ENCODE measurements around the gene DLK1.

The DLK1 gene

GRCh38 chr14:100726550-100727085 is at the start of gene DLK1:
DLK1 (plus strand) TSS chr14:100726892; CDS start chr14:100727069, 177 bp downstream.
- no peak for DNase-seq (ENCODE audit: low spot score)

DNA sequence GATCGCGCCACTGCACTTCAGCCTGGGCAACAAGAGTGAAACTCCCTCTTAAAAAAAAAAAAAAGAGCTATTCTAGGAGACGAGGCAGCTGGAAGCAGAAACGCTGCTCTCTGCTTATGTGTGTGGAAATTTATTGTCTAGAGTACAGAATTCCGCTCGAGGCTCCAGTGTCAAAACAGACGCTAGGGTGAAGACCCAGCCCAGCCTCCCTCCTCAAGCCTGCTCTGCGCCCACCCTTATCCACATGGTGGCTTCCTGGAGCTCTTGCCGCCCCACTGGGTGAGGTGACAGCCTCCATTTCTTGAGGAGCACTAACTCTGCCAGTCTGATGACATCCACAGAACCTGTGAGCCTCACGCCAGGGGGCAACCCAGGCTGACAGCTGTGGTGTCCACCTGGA is 49.5 kb upstream of the DLK1 start:
- DNase-seq (ENCODE audit: low spot score) = no peak

- peak; percentile 58 for DNase-seq (ENCODE audit: low spot score)
These were observed 48.9 kb upstream of the DLK1 start for GRCh38 chr14:100677554-100678468.

DNA sequence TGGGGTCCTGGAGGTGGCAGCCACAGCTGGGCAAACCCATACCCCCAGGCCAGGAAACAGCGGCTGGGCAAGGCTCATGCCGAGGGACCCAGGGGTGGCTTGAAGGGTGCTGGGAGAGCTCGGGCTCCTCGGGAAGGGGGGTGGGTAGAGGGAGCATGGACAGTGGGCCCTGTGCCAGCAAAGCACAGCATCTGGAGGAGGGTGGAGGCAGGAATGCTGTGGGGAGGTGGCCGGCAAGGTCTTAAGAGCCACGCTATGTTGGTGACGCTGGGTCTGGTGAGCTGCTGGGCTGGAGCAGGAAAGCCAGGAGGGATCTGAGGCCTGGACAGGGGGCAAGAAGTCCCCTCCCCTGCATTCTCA is 48.2 kb upstream of the DLK1 start:
- no peak for DNase-seq (ENCODE audit: low spot score)

GRCh38 chr14:100679153-100679552 is 47.5 kb upstream of the DLK1 start:
- DNase-seq (ENCODE audit: low spot score) = no peak

- no peak for DNase-seq (ENCODE audit: low spot score)
These were observed 46.8 kb upstream of the DLK1 start for GRCh38 chr14:100679707-100680438.

- no peak for DNase-seq (ENCODE audit: low spot score)
These were observed 46.1 kb upstream of the DLK1 start for GRCh38 chr14:100680439-100681051.

DNA sequence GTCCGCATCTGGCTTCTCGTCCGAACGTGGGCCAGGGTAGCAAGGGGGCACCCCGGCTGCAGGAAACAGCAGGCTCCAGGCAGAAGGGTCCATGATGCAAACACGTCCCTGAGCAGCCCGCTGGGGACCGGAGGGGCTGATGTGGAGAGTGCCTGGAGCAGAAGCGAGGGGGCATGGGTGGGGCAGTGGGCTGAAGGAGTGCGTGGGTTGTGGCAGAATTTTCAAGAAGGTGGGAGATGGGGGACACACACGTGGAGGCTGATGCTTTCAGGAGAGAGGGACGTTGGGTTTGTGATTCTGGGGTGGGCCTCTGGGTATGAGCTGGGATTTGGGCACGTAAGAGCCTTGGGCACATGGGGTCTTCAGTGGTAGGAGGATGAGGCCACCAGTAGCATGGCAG is 45.6 kb upstream of the DLK1 start:
- no peak for DNase-seq (ENCODE audit: low spot score)

DNA sequence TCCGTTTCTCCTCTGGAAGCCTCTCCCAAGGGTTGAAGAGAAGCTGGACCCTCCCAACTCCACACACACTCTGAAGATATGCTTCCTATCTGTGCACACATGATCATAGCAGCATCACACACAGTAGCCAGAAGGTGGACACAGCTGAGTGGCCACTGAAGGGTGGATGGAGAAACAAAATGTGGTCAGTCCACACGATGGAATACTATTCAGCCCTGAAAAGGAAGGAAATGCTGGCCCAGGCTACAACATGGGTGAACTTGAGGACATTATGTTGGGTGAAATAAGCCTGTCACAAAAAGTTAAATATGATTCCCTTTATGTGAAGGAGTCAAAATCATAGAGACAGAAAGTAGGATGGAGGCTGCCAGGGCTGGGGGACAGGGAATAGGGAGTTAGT is 43.9 kb upstream of the DLK1 start:
- DNase-seq (ENCODE audit: low spot score) = no peak

DNA sequence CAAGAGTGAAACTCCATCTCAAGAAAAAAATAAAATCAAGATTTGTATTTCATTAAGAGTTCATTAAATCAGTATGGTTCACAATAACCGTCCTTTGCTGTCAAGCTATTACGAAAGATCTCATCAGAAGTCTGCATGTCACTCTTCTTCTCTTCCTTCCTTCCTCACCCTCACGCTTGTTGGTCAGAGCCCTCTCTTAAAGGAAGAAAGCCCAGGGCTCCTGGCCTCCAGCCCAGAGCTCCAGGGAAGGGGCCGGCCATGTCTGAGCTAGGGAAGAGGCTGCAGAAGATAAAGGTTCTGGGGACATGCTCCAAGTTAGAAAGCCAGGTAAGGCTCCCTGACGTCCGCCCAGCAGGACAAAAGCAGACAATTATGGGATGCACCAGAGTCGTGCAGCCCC is 43.1 kb upstream of the DLK1 start:
- no peak for DNase-seq (ENCODE audit: low spot score)

DNA sequence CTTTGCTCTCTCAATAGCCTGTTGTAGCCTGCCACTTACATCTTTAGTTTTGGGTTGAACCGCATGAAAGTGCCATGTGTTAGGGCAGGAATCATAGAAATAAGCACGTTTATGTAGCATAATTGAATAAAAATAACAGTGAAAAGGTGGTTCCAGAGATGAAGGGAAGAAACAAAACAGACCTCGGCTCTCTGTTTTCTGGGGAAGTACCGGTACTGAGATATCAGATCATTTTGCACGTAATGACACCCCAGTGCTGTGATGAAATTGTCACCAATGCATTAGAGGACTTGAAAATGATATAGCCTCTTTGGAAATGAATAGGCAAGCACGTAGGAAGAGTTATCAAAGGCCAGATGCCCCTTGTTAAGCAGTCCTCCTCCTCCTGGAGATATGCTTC is 42.5 kb upstream of the DLK1 start:
- no peak for DNase-seq (ENCODE audit: low spot score)

DNA sequence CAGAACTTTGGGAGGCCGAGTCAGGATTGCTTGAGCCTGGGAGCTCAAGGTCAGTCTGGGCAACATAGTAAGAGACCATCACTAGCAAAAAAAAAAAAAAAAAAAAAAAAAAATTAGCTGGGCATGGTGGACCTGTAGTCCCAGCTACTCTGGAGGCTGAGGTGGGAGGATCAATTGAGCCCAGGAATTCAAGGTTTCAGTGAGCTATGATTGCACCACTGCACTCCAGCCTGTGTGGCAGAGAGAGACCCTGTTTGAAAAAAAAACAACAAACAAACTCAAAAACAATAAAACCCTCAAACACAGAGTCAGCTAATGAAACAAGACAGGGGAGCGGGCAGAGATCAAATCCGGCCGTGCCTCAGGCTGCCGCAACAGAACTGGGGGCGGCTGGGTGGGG is 41.7 kb upstream of the DLK1 start:
- no peak for DNase-seq (ENCODE audit: low spot score)

- DNase-seq (ENCODE audit: low spot score) = no peak
These were observed 39.8 kb upstream of the DLK1 start for GRCh38 chr14:100686858-100687257.

DNA sequence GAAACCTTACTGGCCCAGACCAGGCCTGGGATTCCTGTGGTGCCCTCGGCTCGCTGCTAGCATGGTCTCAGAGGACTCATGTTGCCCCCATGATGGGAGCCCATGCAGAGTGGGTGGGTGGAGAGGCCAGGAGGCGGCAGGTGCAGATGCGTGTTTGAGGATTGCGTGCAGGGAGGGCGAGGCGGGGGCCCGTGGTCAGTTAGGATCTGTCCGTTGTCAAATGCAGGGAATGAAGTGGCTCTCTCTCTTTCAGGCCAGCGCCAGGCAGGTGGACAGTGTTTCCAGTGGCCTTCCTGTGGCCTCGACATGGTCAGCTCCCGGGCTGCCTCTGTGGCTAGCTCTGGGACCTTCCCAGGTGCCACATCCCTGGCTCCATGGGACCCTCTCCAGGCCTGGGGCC is 39.3 kb upstream of the DLK1 start:
- DNase-seq (ENCODE audit: low spot score) = no peak

DNA sequence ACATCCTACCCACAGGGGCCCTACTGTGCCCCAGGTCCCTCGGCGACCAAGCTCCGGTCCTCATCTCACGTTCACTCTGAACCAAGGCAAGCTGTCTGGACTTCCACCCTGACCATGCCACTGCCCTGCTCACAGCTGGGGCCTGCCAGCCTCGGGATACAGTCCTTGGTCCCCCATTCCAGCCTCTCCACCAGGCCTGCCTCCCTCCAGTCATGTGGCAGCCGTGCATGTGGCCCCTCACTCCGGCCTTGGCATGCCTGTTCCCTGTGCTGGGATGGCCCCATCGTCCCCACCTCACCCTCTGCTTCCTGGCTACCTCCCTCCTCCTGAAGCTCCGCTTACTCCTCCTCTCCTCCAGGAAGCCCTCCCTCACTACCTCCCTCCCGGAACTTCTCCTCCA is 38.6 kb upstream of the DLK1 start:
- no peak for DNase-seq (ENCODE audit: low spot score)

DNA sequence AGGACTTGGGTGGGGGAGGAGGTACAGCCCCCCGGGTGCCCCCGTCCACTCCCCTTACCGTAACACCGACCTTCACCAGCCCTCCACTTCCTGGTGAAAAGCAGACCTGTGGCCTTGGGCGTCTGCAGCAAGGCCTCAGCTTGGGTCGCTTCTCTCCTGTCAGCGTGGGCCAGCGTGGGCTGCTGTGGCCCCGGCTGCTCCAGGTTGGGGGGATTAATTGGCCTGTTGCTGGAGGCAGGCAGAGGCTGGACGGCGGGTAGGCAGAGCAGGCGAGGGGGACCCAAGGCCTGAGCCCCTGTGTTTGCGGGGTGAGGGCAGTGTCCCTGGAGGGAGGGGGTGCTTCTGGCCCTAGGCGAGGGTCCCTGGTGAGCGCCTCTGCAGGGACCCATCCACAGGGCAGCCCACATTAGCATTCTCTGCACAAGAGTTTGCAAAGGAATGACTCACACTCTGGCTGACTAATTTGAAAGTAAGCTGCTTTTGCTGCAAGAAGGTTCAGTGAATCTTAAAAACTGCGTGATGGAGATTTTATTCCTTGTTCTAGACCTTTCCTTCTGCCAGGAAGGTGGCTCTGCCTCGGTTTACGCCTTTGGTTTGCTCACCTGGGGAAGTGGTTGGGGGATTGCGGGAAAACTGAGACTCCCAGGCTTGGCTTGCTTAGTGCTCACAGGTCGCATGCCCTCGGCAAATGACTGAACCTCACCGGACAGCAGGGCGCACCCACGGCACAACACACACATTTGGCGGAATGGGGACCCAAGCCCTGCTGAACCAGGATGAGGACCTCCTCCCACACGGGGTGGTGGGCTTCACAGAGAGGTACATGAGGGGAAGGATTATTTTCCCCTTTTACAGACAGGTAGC is 37.9 kb upstream of the DLK1 start:
- DNase-seq (ENCODE audit: low spot score) = no peak

- DNase-seq (ENCODE audit: low spot score) = no peak
These were observed 36.0 kb upstream of the DLK1 start for GRCh38 chr14:100690672-100691071.

GRCh38 chr14:100691395-100692056 is 35.2 kb upstream of the DLK1 start:
- no peak for DNase-seq (ENCODE audit: low spot score)

DNA sequence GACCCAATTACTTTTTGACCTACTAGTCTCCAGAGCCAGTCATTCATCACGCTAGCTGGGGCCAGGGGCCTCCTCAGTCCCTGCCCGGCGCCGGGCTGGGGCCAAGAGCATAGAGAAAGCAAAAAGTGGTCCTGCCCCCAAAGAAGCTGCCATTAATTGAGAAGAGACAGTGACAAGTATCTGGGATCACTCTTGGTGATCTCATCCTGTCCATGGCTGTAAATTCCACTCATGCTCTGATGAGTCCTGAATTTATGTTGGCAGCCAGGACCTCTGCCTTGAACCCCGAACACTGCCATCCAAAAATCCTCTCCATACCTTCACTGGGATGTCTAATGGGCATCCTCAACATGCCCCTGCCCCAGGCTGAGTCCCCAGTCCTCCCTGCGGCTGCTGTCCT is 34.4 kb upstream of the DLK1 start:
- no peak for DNase-seq (ENCODE audit: low spot score)

GRCh38 chr14:100692859-100693558 is 33.7 kb upstream of the DLK1 start:
- DNase-seq (ENCODE audit: low spot score) = no peak

Data from hematopoietic multipotent progenitor cell treated with erythropoietin and hydrocortisone succinate and interleukin-3 and kit ligand, for 15 days (in vitro differentiated cells).